BJ (cell line): ENCODE data around the gene FCHO2. TPM values are rescaled to one million over a fixed set of nuclear protein-coding genes. Genes with fewer than 3 reads are reported as not detected.

Experiments used
- CTCF ChIA-PET: fragments of 350-600 bp; formaldehyde crosslinking; extraction: SDS; loops from one replicate; lab custom pipeline; 2021; ENCODE audit warnings: antibody characterized with exemption, inconsistent platforms; lab: Yijun Ruan, JAX
- POLR2A ChIA-PET: fragments of 300-600 bp; sonication (Branson Sonifier 250); formaldehyde crosslinking; extraction: SDS; loops from one replicate; lab custom pipeline; 2021; ENCODE audit warnings: antibody characterized with exemption; lab: Charles Lee
- DNase-seq: peaks from one replicate; pipeline ENCODE4 v3.0.0-alpha.2; 2011; ENCODE audit warnings: low read depth
- H3K27me3 ChIP-seq: 2 replicates; pipeline ENCODE4 v1.6.0; 2011; ENCODE audit warnings: low read length; ENCODE audit not compliant: control insufficient read depth, insufficient read depth
- H3K36me3 ChIP-seq: 2 replicates; pipeline ENCODE4 v1.5.1; 2011; ENCODE audit warnings: low read length; ENCODE audit not compliant: control insufficient read depth, insufficient read depth
- H3K4me3 ChIP-seq: 2 replicates; pipeline ENCODE4 v1.5.1; 2011; ENCODE audit warnings: low read depth, mild to moderate bottlenecking, control low read depth, low read length
- polyA plus RNA-seq: library from polyadenylated mRNA; depleted of rRNA; stranded (reverse); fragments of >200 nt; gene quantifications from 2 replicates; pipeline ENCODE4 v1.2.3, GENCODE V29; 2011
- TF ChIP-seq, protein P1 (sequence below): IDR thresholded peaks from 2 replicates; pipeline ENCODE4 v1.5.1; 2011; ENCODE audit warnings: low read depth, mild to moderate bottlenecking, control low read depth, inconsistent platforms, low read length, moderate library complexity; ENCODE audit not compliant: insufficient read depth

The FCHO2 gene
- polyA plus RNA-seq, 1 experiment = 15.7 TPM

GRCh38 chr5:72947498-72947897 is 8.3 kb upstream of the FCHO2 start:
- no peak for DNase-seq
- TF ChIP-seq, protein P1, sequence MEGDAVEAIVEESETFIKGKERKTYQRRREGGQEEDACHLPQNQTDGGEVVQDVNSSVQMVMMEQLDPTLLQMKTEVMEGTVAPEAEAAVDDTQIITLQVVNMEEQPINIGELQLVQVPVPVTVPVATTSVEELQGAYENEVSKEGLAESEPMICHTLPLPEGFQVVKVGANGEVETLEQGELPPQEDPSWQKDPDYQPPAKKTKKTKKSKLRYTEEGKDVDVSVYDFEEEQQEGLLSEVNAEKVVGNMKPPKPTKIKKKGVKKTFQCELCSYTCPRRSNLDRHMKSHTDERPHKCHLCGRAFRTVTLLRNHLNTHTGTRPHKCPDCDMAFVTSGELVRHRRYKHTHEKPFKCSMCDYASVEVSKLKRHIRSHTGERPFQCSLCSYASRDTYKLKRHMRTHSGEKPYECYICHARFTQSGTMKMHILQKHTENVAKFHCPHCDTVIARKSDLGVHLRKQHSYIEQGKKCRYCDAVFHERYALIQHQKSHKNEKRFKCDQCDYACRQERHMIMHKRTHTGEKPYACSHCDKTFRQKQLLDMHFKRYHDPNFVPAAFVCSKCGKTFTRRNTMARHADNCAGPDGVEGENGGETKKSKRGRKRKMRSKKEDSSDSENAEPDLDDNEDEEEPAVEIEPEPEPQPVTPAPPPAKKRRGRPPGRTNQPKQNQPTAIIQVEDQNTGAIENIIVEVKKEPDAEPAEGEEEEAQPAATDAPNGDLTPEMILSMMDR = no peak
- H3K4me3 ChIP-seq = no peak overlapping the region

DNA sequence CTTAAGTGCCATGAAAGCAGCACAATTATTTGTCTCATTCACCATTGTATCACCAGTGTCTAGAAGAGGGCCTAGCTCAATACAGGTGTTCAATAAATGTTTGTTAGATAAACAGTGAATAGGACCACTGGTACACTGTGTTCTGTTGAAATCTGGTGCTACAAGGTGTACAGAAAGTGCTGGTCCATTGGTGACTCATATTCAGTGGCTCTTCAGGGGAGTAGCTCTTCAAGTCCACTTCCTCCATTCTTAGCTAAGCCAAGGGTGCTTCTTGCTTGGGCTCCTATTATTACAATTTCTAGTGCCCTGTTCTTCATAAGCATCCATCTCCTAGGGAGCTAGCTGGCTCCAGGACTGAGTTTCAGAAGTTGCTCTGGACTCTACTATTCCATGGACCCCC is 6.4 kb upstream of the FCHO2 start:
- Histone ChIP-seq H3K4me3 (no peak overlapping the region), H3K36me3 (no peaks in the 10 kb centered on the region), H3K27me3 (no peaks in the 10 kb centered on the region)
- CTCF ChIA-PET = interaction anchor here (0.6 to 1.8 kb wide), 2 partner anchors 31 to 511 kb away, joined by 3 to 4 read pairs; no protein-coding TSS in a partner anchor
- no peak for DNase-seq
- POLR2A ChIA-PET = interaction anchor here (0.6 kb wide), 1 partner anchor 108 kb away, joined by 4 read pairs; no protein-coding TSS in a partner anchor
- TF ChIP-seq, protein P1 = no peak

More at GRCh38 chr5:72947498-72947897, 8.3 kb upstream of the FCHO2 start:
- ChIA-PET POLR2A (no interaction called here), CTCF (interaction anchor here (0.9 kb wide), 1 partner anchor 8 kb away, joined by 5 read pairs; no protein-coding TSS in a partner anchor)
- H3K27me3 ChIP-seq = no peaks in the 10 kb centered on the region
- no peaks in the 10 kb centered on the region for H3K36me3 ChIP-seq

- Histone ChIP-seq H3K27me3 (no peaks in the 10 kb centered on the region), H3K4me3 (no peak overlapping the region), H3K36me3 (no peaks in the 10 kb centered on the region)
- ChIA-PET POLR2A (interaction anchor here (0.6 to 0.7 kb wide), 2 partner anchors 14 to 1473 kb away, joined by 3 to 4 read pairs; no protein-coding TSS in a partner anchor), CTCF (interaction anchor here (0.9 kb wide), 1 partner anchor 16 kb away, joined by 3 read pairs; no protein-coding TSS in a partner anchor)
- peak; percentile 39 for DNase-seq
- TF ChIP-seq, protein P1 = no peak
Observed at GRCh38 chr5:72951671-72952468, 4.0 kb upstream of the FCHO2 start.

GRCh38 chr5:72954389-72954788 is 1.5 kb upstream of the FCHO2 start:
- Histone ChIP-seq H3K27me3 (no peaks in the 10 kb centered on the region), H3K4me3 (no peak overlapping the region), H3K36me3 (no peaks in the 10 kb centered on the region)
- ChIA-PET POLR2A (interaction anchor here (0.7 kb wide), 1 partner anchor 138 kb away, joined by 11 read pairs; no protein-coding TSS in a partner anchor), CTCF (interaction anchor here (0.6 to 1.6 kb wide), 3 partner anchors 18 to 621 kb away, joined by 3 to 4 read pairs (median 4); no protein-coding TSS in a partner anchor)
- TF ChIP-seq, protein P1 = no peak
- no peak for DNase-seq
